Neuronal stem cell (in vitro differentiated cells): ENCODE results near the gene IPO8.

Source experiments
- DNase-seq: peaks from one replicate; pipeline ENCODE4 v3.0.0-alpha.2; 2013; ENCODE audit warnings: low spot score
- H2AFZ ChIP-seq: one replicate; pipeline ENCODE4 v1.6.1; 2013; ENCODE audit warnings: mild to moderate bottlenecking, low read length, inconsistent platforms
- H2AK5ac ChIP-seq: 2 replicates; pipeline ENCODE4 v1.6.1; 2013; ENCODE audit warnings: low read depth, mild to moderate bottlenecking, inconsistent platforms, low read length, moderate library complexity, mixed read lengths
- H2BK120ac ChIP-seq: 2 replicates; pipeline ENCODE4 v1.6.1; 2013; ENCODE audit warnings: low read depth, mild to moderate bottlenecking, inconsistent platforms, low read length, moderate library complexity, mixed read lengths
- H2BK12ac ChIP-seq: one replicate; pipeline ENCODE4 v1.6.1; 2013; ENCODE audit warnings: low read length, inconsistent platforms
- H2BK15ac ChIP-seq: 2 replicates; pipeline ENCODE4 v1.6.1; 2013; ENCODE audit warnings: mild to moderate bottlenecking, low read length, inconsistent platforms, mixed read lengths
- H2BK5ac ChIP-seq: one replicate; pipeline ENCODE4 v1.6.1; 2013; ENCODE audit warnings: inconsistent platforms, mild to moderate bottlenecking, low read length, moderate library complexity
- H3K14ac ChIP-seq: one replicate; pipeline ENCODE4 v1.6.1; 2013; ENCODE audit warnings: low read length, inconsistent platforms
- H3K18ac ChIP-seq: 2 replicates; pipeline ENCODE4 v1.6.1; 2013; ENCODE audit warnings: low read length, inconsistent platforms
- H3K23ac ChIP-seq: 2 replicates; pipeline ENCODE4 v1.6.1; 2013; ENCODE audit warnings: low read depth, mild to moderate bottlenecking, mixed read lengths, low read length, inconsistent platforms; ENCODE audit not compliant: poor library complexity
- H3K27ac ChIP-seq: replicated peaks from 3 replicates; pipeline ENCODE4 v1.5.1; 2013; ENCODE audit warnings: low read length, inconsistent platforms
- H3K27me3 ChIP-seq, 3 experiments: 2 replicates each; pipeline ENCODE4 v1.6.1; 2013; ENCODE audit warnings: low read length in 3 of 3, mild to moderate bottlenecking in 2 of 3, inconsistent platforms in 1 of 3, low read depth in 1 of 3, mixed read lengths in 1 of 3, moderate library complexity in 1 of 3; ENCODE audit not compliant: control insufficient read depth in 3 of 3, insufficient read depth in 3 of 3
- H3K36me3 ChIP-seq, 2 donors: replicated peaks in 1 of 2; 2 replicates each; pipeline ENCODE4 v1.6.1; 2013; ENCODE audit warnings: low read length in 2 of 2; ENCODE audit not compliant: control insufficient read depth in 2 of 2, insufficient read depth in 2 of 2
- H3K4ac ChIP-seq: 2 replicates; pipeline ENCODE4 v1.6.1; 2013; ENCODE audit warnings: inconsistent platforms, mild to moderate bottlenecking, low read length, moderate library complexity
- H3K4me1 ChIP-seq, 2 donors: 1 replicate in 1 of 2; 2 replicates in 1 of 2; pipeline ENCODE4 v1.6.1; 2013; ENCODE audit warnings: low read length in 2 of 2, low read depth in 1 of 2; ENCODE audit not compliant: control insufficient read depth in 2 of 2, insufficient read depth in 1 of 2
- H3K4me2 ChIP-seq: one replicate; pipeline ENCODE4 v1.6.1; 2013; ENCODE audit warnings: mild to moderate bottlenecking, low read length, inconsistent platforms; ENCODE audit not compliant: insufficient read depth, poor library complexity, severe bottlenecking
- H3K4me3 ChIP-seq, 2 donors: 2 replicates each; pipeline ENCODE4 v1.5.1; 2013; ENCODE audit warnings: low read length in 2 of 2, mild to moderate bottlenecking in 2 of 2, inconsistent platforms in 1 of 2, moderate library complexity in 1 of 2
- H3K79me1 ChIP-seq: one replicate; pipeline ENCODE4 v1.6.1; 2013; ENCODE audit warnings: low read depth, mild to moderate bottlenecking, inconsistent platforms, low read length, moderate library complexity
- H3K9ac ChIP-seq: one replicate; pipeline ENCODE4 v1.6.1; 2013; ENCODE audit warnings: mild to moderate bottlenecking, low read depth, low read length, inconsistent platforms; ENCODE audit not compliant: poor library complexity
- H3K9me3 ChIP-seq, 2 donors: replicated peaks in 1 of 2; 2 replicates each; pipeline versions ENCODE3 to v1.6.1; 2013; ENCODE audit warnings: low read length in 2 of 2, mild to moderate bottlenecking in 2 of 2, inconsistent platforms in 1 of 2, low read depth in 1 of 2, mixed read lengths in 1 of 2, moderate library complexity in 1 of 2; ENCODE audit not compliant: control insufficient read depth in 2 of 2, insufficient read depth in 1 of 2
- H4K8ac ChIP-seq: one replicate; pipeline ENCODE4 v1.6.1; 2013; ENCODE audit warnings: low read depth, mild to moderate bottlenecking, inconsistent platforms, low read length, moderate library complexity
- H4K91ac ChIP-seq: one replicate; pipeline ENCODE4 v1.6.1; 2013; ENCODE audit warnings: low read length, low read depth, mild to moderate bottlenecking, inconsistent platforms; ENCODE audit not compliant: poor library complexity
- WGBS, 2 donors: extraction: QIAGEN DNeasy Blood & Tissue Kit; methylation state at CpG; one replicate each; pipeline ENCODE4 v1.1.7; 2013; ENCODE audit warnings: missing lambda C conversion rate in 2 of 2, mixed read lengths in 1 of 2; ENCODE audit not compliant: insufficient read length in 2 of 2, insufficient replicate concordance in 1 of 2; ENCODE audit errors: extremely low coverage in 2 of 2; 5-methylcytosine and 5-hydroxymethylcytosine counted together

IPO8 gene

DNA sequence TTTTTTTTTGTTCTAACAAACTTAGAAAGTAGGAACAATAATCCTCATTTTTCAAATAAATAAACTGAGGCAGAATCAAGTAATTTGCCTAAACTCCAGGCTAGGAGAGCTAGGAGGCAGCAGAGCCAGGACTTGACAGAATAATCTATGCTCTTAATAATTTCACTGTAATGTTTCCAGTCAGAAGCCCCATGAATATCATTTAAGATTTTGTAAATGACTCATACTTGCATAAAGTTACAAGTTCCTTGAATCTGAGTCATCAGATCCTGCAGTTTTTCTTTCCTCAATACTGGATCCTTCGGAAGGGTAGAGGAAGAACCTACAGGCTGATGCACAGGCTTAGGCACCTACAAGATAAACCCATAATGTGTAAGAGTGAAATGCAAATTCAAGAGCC, 30.1 kb upstream of the IPO8 start:
- Histone ChIP-seq H3K4ac (no peak overlapping the region), H2BK5ac (no peak overlapping the region), H2BK120ac (no peak overlapping the region), H3K9me3 (no peaks in the 10 kb centered on the region), H3K27me3 (no peaks in the 10 kb centered on the region), H2BK12ac (no peak overlapping the region), H3K9ac (no peak overlapping the region), H3K18ac (no peak overlapping the region), H3K79me1 (no peaks in the 10 kb centered on the region), H4K91ac (no peak overlapping the region), H2AFZ (no peak overlapping the region), H2AK5ac (no peak overlapping the region), H3K4me2 (no peak overlapping the region), H4K8ac (no peak overlapping the region), H3K27ac (no peak overlapping the region), H3K4me1 (no peaks in the 10 kb centered on the region), H3K23ac (no peak overlapping the region), H3K4me3 (no peak overlapping the region), H2BK15ac (no peak overlapping the region), H3K14ac (no peak overlapping the region), H3K36me3 (peaks cover 4 to 78% of the 10 kb centered on the region in 2 donors)
- no CpG with 5 or more reads among the region's 1 CpG for WGBS, 2 donors
- DNase-seq: no peak

DNA sequence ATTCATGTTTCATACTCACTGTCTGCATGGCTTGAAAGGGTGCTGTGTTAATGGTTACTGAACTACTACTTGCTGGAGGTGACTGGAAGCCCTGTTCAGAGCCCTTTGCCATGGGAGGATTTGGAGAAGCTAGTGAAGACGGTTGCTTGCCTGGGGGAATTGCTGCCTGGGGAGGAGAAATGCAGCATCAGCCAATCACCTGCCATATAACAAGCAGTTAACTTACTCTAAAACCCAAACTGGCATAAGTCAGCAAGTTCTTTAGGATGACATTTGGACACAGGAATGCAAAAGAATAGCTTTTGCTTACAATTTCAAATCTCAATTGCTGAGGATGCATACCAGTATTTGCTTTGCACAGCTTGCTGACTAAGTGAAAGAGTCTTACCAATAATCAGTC, 23.4 kb upstream of the IPO8 start:
- Histone ChIP-seq H3K9me3 (no peaks in the 10 kb centered on the region), H3K4ac (no peak overlapping the region), H3K27me3 (no peaks in the 10 kb centered on the region), H2BK15ac (no peak overlapping the region), H2BK5ac (no peak overlapping the region), H3K36me3 (peaks cover 4 to 90% of the 10 kb centered on the region in 2 donors), H3K23ac (no peak overlapping the region), H2AFZ (no peak overlapping the region), H2BK12ac (no peak overlapping the region), H3K4me2 (no peak overlapping the region), H2AK5ac (no peak overlapping the region), H4K91ac (no peak overlapping the region), H3K4me3 (no peak overlapping the region), H2BK120ac (no peak overlapping the region), H3K79me1 (no peaks in the 10 kb centered on the region), H3K9ac (no peak overlapping the region), H4K8ac (no peak overlapping the region), H3K27ac (no peak overlapping the region), H3K4me1 (no peaks in the 10 kb centered on the region), H3K14ac (no peak overlapping the region), H3K18ac (no peak overlapping the region)
- DNase-seq: no peak
- no CpG with 5 or more reads among the region's 1 CpG for WGBS, 2 donors

DNA sequence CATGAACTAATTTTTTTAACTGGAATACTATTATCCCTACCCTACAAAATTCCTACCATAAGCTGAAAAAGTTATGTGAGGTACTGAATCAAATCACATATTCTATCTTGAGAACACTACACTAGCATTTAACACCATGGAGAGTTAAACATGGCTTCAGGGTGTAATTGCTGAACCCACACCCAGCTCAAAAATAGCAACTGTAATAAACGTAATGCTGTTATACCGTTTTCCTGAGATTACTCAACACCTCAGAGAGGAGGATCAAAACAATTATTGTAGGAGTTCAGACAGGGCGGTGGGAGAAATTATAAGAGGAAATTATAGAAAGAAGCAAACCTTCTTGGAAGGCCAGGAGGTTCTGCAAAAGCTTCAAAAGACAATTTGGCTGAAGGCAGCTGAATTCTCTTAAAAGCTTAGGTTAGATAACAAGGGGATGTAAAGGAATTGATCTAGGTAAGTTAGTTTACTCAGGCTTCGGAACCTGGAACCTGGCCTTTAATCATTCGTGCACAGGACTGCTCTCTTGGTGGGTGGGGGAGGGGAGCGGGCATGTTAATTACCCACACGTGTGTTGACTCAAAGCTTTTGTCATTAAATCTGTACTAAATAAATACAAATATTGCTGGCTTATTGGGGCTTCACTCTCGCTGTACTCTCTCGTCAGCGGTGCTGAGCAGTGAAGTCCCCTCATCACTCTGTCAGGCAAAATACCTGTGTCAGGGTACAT, 12.1 kb upstream of the IPO8 start:
- no peak overlapping the region for H4K91ac ChIP-seq
- no peak overlapping the region for H3K18ac ChIP-seq
- H3K27ac ChIP-seq: no peak overlapping the region
- no peaks in the 10 kb centered on the region for H3K79me1 ChIP-seq
- H3K4me3 ChIP-seq: no peak overlapping the region
- H3K4ac ChIP-seq: no peak overlapping the region
- WGBS, 2 donors: no CpG with 5 or more reads among the region's 10 CpGs
- H2AK5ac ChIP-seq: no peak overlapping the region
- no peak overlapping the region for H2AFZ ChIP-seq
- H4K8ac ChIP-seq: no peak overlapping the region
- no peak overlapping the region for H2BK15ac ChIP-seq
- no peak overlapping the region for H3K23ac ChIP-seq
- H3K9ac ChIP-seq: no peak overlapping the region
- DNase-seq: no peak
- H2BK12ac ChIP-seq: no peak overlapping the region
- H2BK5ac ChIP-seq: no peak overlapping the region
- H3K27me3 ChIP-seq: no peaks in the 10 kb centered on the region
- no peaks in the 10 kb centered on the region for H3K4me1 ChIP-seq
- no peak overlapping the region for H3K4me2 ChIP-seq
- peaks cover 2% of the 10 kb centered on the region in 2 donors for H3K9me3 ChIP-seq
- no peak overlapping the region for H2BK120ac ChIP-seq
- peaks cover 7 to 38% of the 10 kb centered on the region in 2 donors for H3K36me3 ChIP-seq
- no peak overlapping the region for H3K14ac ChIP-seq

DNA sequence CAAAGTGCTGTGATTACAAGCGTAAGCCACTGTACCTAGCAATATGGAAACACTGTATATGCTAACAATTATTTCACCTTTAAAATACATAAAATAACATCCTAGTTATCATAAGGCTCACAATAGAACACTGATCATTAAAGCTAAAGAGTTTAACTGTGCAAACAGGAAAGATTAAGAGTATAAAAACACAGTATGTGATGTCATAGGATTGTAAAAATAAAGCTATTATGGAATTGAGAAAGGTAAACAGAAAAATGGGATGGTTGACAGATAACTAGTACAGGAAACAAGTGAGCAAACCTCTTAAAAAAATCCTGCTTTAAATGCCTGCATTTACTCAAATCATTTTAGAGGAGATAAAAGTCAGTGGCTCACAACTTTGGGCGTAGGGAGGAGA, 10.8 kb upstream of the IPO8 start:
- H2AFZ ChIP-seq: no peak overlapping the region
- no peak overlapping the region for H3K18ac ChIP-seq
- H2BK12ac ChIP-seq: no peak overlapping the region
- no peak overlapping the region for H4K8ac ChIP-seq
- no peak overlapping the region for H2BK120ac ChIP-seq
- H3K4me1 ChIP-seq: no peaks in the 10 kb centered on the region
- no peak for DNase-seq
- no peak overlapping the region for H3K4me2 ChIP-seq
- H3K9me3 ChIP-seq: peaks cover 2% of the 10 kb centered on the region in 2 donors
- H3K79me1 ChIP-seq: no peaks in the 10 kb centered on the region
- H2BK5ac ChIP-seq: no peak overlapping the region
- H2AK5ac ChIP-seq: no peak overlapping the region
- no peak overlapping the region for H2BK15ac ChIP-seq
- H3K4me3 ChIP-seq: no peak overlapping the region
- WGBS, 2 donors: no CpG with 5 or more reads among the region's 2 CpGs
- peaks cover 5 to 29% of the 10 kb centered on the region in 2 donors for H3K36me3 ChIP-seq
- H3K27ac ChIP-seq: no peak overlapping the region
- H3K4ac ChIP-seq: no peak overlapping the region
- no peak overlapping the region for H3K14ac ChIP-seq
- H3K27me3 ChIP-seq: no peaks in the 10 kb centered on the region
- no peak overlapping the region for H4K91ac ChIP-seq
- no peak overlapping the region for H3K23ac ChIP-seq
- no peak overlapping the region for H3K9ac ChIP-seq
